ENCODE data around the gene CRYBB1. TPM values are rescaled to one million over a fixed set of nuclear protein-coding genes. Genes with fewer than 3 reads are reported as not detected.

Gene CRYBB1
- total RNA-seq, 4 donors from 2014 or later, result 0.40 TPM; not detected in 3

DNA sequence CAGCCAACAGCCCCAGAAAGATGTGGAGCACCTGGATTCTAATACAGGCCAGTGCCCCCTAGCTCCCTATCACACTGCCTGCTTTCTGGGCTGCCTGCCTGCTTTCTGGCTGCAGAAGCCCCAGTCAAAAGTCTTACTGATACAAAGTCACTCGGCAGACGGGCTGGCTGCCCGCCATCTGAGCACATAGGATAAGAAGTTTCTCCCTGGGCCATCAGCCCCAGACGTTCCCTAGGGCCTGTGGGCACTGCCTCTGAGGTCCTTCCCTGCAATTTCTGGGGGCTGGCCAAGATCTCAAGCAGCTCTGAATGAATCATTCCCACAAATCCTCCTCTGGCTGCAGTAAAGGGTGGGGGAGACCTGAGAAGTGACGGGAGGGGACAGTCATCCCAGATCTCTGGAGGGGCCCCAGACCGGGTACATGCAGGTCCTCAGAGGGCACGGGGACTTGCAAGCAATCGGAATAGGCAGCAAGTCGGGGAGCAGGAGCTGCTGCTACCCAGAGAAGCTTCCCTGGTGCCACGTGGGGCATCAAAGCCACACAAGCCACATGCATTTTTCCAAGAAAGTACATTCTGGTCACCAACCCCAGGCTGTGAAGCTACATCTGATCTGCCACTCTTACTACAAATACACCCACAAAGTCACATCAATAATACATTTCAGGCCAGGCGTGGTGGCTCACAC, 32.6 kb downstream of the CRYBB1 start:
- H3K36me3 ChIP-seq, result peaks cover 0 to 8% of the 10 kb centered on the region in 2 donors
- no peak for ATAC-seq
- WGBS, 2 donors (ENCODE audit: low coverage in 1 of 2), result no CpG with 5 or more reads among the region's 11 CpGs
- no peaks in the 10 kb centered on the region for H3K27me3 ChIP-seq
- H3K27ac ChIP-seq, result no peak overlapping the region
- H3K9me3 ChIP-seq, result no peaks in the 10 kb centered on the region
- no peak overlapping the region for H3K4me3 ChIP-seq
- TF ChIP-seq POLR2A (IDR thresholded peaks at IDR 0.05) (no peak), POLR2AphosphoS5 (IDR thresholded peaks at IDR 0.05) (no peak), EP300 (IDR thresholded peaks at IDR 0.05) (no peak)
- TF ChIP-seq, protein P1, sequence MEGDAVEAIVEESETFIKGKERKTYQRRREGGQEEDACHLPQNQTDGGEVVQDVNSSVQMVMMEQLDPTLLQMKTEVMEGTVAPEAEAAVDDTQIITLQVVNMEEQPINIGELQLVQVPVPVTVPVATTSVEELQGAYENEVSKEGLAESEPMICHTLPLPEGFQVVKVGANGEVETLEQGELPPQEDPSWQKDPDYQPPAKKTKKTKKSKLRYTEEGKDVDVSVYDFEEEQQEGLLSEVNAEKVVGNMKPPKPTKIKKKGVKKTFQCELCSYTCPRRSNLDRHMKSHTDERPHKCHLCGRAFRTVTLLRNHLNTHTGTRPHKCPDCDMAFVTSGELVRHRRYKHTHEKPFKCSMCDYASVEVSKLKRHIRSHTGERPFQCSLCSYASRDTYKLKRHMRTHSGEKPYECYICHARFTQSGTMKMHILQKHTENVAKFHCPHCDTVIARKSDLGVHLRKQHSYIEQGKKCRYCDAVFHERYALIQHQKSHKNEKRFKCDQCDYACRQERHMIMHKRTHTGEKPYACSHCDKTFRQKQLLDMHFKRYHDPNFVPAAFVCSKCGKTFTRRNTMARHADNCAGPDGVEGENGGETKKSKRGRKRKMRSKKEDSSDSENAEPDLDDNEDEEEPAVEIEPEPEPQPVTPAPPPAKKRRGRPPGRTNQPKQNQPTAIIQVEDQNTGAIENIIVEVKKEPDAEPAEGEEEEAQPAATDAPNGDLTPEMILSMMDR (IDR thresholded peaks at IDR 0.05), result no peak
- peaks cover 0 to 28% (median 0%) of the 10 kb centered on the region in 3 donors for H3K4me1 ChIP-seq

GRCh38 chr22:26584010-26584409, 33.8 kb downstream of the CRYBB1 start:
- H3K27ac ChIP-seq, result no peak overlapping the region
- no peak for ATAC-seq
- H3K4me1 ChIP-seq, result peaks cover 0 to 22% (median 0%) of the 10 kb centered on the region in 3 donors
- H3K36me3 ChIP-seq, result peaks cover 0 to 8% of the 10 kb centered on the region in 2 donors
- TF ChIP-seq POLR2A (IDR thresholded peaks at IDR 0.05), result no peak
- TF ChIP-seq EP300 (IDR thresholded peaks at IDR 0.05), result no peak
- TF ChIP-seq, protein P1 (IDR thresholded peaks at IDR 0.05), result no peak
- no peak for TF ChIP-seq POLR2AphosphoS5 (IDR thresholded peaks at IDR 0.05)
- no peaks in the 10 kb centered on the region for H3K9me3 ChIP-seq
- no peak overlapping the region for H3K4me3 ChIP-seq
- 75 to 85% methylated on average over 3 to 4 of the region's 4 CpGs for WGBS, 2 donors (ENCODE audit: low coverage in 1 of 2)
- H3K27me3 ChIP-seq, result no peaks in the 10 kb centered on the region

DNA sequence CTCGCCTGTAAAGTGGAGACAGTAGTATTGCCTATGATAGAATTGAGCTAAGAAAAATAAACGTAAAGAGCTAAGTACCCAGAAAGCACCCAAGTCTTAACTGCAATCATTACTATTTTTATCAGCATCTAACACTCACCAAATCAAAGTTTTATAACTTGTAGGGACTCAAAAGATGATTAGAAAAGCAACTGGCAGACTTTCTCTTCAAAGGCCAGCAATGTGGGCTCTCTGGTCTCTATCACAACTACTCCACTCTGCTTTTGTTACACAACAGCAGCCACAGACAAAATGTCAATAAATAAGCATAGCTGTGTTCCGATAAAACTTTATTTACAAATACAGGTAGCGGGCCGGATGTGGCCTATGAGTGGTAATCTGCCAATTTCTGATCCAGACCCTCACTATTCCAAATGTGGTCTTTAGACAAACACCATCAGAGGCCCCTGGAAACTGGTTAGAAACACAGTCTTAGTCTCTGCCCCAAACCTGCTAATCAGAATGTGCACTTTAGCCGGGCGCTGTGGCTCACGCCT, 36.1 kb downstream of the CRYBB1 start:
- Histone ChIP-seq H3K4me3 (no peak overlapping the region), H3K27me3 (no peaks in the 10 kb centered on the region), H3K4me1 (peaks cover 0 to 14% (median 0%) of the 10 kb centered on the region in 3 donors), H3K27ac (no peak overlapping the region), H3K36me3 (peaks cover 0 to 8% of the 10 kb centered on the region in 2 donors), H3K9me3 (no peaks in the 10 kb centered on the region)
- no peak for ATAC-seq
- WGBS, 2 donors (ENCODE audit: low coverage in 1 of 2), result 96 to 100% methylated on average over 5 to 8 of the region's 8 CpGs
- TF ChIP-seq EP300 (IDR thresholded peaks at IDR 0.05), result no peak
- no peak for TF ChIP-seq POLR2A (IDR thresholded peaks at IDR 0.05)
- TF ChIP-seq, protein P1 (IDR thresholded peaks at IDR 0.05), result no peak
- no peak for TF ChIP-seq POLR2AphosphoS5 (IDR thresholded peaks at IDR 0.05)

GRCh38 chr22:26581026-26581425, 36.8 kb downstream of the CRYBB1 start:
- 0 to 27% methylated on average over 1 of the region's 1 CpG for WGBS, 2 donors (ENCODE audit: low coverage in 1 of 2)
- Histone ChIP-seq H3K4me3 (no peak overlapping the region), H3K27me3 (no peaks in the 10 kb centered on the region), H3K4me1 (peaks cover 0 to 12% (median 0%) of the 10 kb centered on the region in 3 donors), H3K36me3 (peaks cover 0 to 8% of the 10 kb centered on the region in 2 donors), H3K9me3 (no peaks in the 10 kb centered on the region), H3K27ac (no peak overlapping the region)
- TF ChIP-seq POLR2AphosphoS5 (IDR thresholded peaks at IDR 0.05) (no peak), POLR2A (IDR thresholded peaks at IDR 0.05) (no peak), EP300 (IDR thresholded peaks at IDR 0.05) (no peak)
- TF ChIP-seq, protein P1 (IDR thresholded peaks at IDR 0.05), result no peak
- ATAC-seq, result no peak
